ENCODE results near the gene PGA3. TPM values are rescaled to one million over a fixed set of nuclear protein-coding genes. Genes with fewer than 3 reads are reported as not detected.

PGA3 gene
- total RNA-seq, 1 experiment from 2014 or later = not detected

DNA sequence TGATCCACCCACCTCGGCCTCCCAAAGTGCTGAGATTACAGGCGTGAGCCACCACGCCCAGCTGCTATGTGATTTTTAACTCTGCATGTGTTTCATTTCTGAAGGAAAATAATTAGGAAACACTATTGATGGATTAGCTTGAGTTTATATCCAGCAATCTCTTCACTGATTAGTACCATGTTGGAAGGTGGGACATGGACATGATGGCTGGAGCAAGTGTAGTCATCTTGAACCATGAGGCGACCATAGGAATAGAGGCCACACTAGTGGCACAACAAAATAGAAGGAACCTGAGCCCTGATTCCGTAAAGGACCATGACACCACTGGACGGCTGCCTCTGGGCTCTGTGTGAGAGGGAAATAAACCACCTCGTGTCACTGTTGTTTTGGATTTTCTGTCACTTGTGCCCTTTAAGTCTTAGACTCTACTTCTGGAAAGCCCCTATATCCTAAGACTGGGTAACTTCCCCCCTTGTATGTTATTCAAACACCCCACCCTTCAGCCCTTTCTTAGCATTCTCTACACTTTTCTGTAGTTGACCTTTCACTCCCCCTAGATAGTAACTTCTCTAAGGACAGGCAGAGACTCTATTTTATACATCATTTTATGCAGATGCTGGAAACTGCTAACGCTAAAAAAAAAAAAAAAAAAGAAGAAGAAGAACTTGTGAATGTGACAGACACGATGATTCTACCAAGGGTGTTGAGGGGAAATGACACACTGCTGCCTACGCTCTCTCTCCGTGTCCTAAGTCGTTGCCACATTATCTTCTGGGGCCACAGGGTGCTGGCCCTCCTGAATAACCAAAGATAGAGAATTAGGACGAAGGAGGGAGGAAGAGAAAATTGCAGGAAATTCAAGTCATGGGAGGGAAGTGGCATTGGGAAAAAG, 39.4 kb upstream of the PGA3 start:
- ATAC-seq (no peak), DNase-seq (ENCODE audit: low read depth, low spot score) (no peak)
- peaks cover 17% of the 10 kb centered on the region for H3K79me2 ChIP-seq (ENCODE audit: insufficient read depth, low read length)
- intact Hi-C loops (cut with micrococcal nuclease) = no loop called here
- H3K9ac ChIP-seq (ENCODE audit: low read length) = no peak overlapping the region
- no peak for TF ChIP-seq RAD21 (IDR thresholded peaks at IDR 0.05; ENCODE audit: low read depth)
- TF ChIP-seq ZNF274 (IDR thresholded peaks at IDR 0.05; ENCODE audit: low read depth, low read length) = no peak
- TF ChIP-seq CBX3 (IDR thresholded peaks at IDR 0.05; ENCODE audit: low read depth) = no peak
- TF ChIP-seq JUND (IDR thresholded peaks at IDR 0.05) = no peak
- no peak for TF ChIP-seq POLR2AphosphoS5 (IDR thresholded peaks at IDR 0.05; ENCODE audit: low read depth, low read length)
- TF ChIP-seq POLR2A (IDR thresholded peaks at IDR 0.05; ENCODE audit: borderline replicate concordance, extremely low read depth, insufficient read depth, insufficient read length) = no peak
- TF ChIP-seq CEBPB (IDR thresholded peaks at IDR 0.05; ENCODE audit: low read depth) = no peak
- no peak for TF ChIP-seq EGR1 (IDR thresholded peaks at IDR 0.05; ENCODE audit: low read depth)
- no peak for TF ChIP-seq YY1 (IDR thresholded peaks at IDR 0.05; ENCODE audit: extremely low read depth, insufficient replicate concordance, low read depth, low read length)
- no peak for TF ChIP-seq ZFX (IDR thresholded peaks at IDR 0.05)
- TF ChIP-seq, protein P1, sequence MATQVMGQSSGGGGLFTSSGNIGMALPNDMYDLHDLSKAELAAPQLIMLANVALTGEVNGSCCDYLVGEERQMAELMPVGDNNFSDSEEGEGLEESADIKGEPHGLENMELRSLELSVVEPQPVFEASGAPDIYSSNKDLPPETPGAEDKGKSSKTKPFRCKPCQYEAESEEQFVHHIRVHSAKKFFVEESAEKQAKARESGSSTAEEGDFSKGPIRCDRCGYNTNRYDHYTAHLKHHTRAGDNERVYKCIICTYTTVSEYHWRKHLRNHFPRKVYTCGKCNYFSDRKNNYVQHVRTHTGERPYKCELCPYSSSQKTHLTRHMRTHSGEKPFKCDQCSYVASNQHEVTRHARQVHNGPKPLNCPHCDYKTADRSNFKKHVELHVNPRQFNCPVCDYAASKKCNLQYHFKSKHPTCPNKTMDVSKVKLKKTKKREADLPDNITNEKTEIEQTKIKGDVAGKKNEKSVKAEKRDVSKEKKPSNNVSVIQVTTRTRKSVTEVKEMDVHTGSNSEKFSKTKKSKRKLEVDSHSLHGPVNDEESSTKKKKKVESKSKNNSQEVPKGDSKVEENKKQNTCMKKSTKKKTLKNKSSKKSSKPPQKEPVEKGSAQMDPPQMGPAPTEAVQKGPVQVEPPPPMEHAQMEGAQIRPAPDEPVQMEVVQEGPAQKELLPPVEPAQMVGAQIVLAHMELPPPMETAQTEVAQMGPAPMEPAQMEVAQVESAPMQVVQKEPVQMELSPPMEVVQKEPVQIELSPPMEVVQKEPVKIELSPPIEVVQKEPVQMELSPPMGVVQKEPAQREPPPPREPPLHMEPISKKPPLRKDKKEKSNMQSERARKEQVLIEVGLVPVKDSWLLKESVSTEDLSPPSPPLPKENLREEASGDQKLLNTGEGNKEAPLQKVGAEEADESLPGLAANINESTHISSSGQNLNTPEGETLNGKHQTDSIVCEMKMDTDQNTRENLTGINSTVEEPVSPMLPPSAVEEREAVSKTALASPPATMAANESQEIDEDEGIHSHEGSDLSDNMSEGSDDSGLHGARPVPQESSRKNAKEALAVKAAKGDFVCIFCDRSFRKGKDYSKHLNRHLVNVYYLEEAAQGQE (IDR thresholded peaks at IDR 0.05; ENCODE audit: low read depth) = no peak
- TF ChIP-seq SIN3A (IDR thresholded peaks at IDR 0.05; ENCODE audit: low read depth) = no peak
- no peak for TF ChIP-seq EZH2phosphoT487 (IDR thresholded peaks at IDR 0.05; ENCODE audit: borderline replicate concordance)
- no peak for TF ChIP-seq ELF1 (IDR thresholded peaks at IDR 0.05; ENCODE audit: borderline replicate concordance, low read depth)
- TF ChIP-seq FOSL1 (IDR thresholded peaks at IDR 0.05; ENCODE audit: low read depth) = no peak
- no peaks in the 10 kb centered on the region for H3K27me3 ChIP-seq (ENCODE audit: insufficient read depth, low read length)
- ChIA-PET CTCF (no interaction called here), RAD21 (ENCODE audit: low non-redundant PET in 1 of 2, low total read pairs in 2 of 2, uncharacterized antibody in 2 of 2, unreplicated experiment in 2 of 2) (no interaction called here), POLR2A (interaction anchor here (1.0 kb wide), 1 partner anchor 198 kb away, joined by 3 read pairs; the partner anchor contains the start of gene CYB561A3)
- no peaks in the 10 kb centered on the region for H3K9me2 ChIP-seq (ENCODE audit: insufficient read depth)
- H3K4me1 ChIP-seq (ENCODE audit: control insufficient read depth in 1 of 2, insufficient read depth in 2 of 2, low read length in 2 of 2) = peaks cover 14 to 30% of the 10 kb centered on the region in 2 experiments; a peak in 3 of 4 replicates
- H4K20me1 ChIP-seq (ENCODE audit: insufficient read depth) = no peaks in the 10 kb centered on the region
- no TSS peak for BruUV-seq (replicated peaks)
- no peak overlapping the region for H2AFZ ChIP-seq (ENCODE audit: low read depth, low read length, poor library complexity, severe bottlenecking)
- H3K27ac ChIP-seq (ENCODE audit: low read depth, low read length) = no peak overlapping the region
- no peak overlapping the region for H3K4me3 ChIP-seq (replicated peaks in 1 of 2; ENCODE audit: low read depth in 1 of 2, low read length in 2 of 2)
- H3K4me2 ChIP-seq (ENCODE audit: low read length) = no peak overlapping the region
- no peaks in the 10 kb centered on the region for H3K36me3 ChIP-seq (ENCODE audit: control insufficient read depth in 1 of 2, insufficient read depth in 2 of 2, low read length in 2 of 2)
- no peaks in the 10 kb centered on the region for H3K9me3 ChIP-seq (ENCODE audit: control insufficient read depth in 1 of 2, insufficient read depth in 1 of 2, low read depth in 1 of 2, low read length in 2 of 2)
